Measurements from ENCODE around the gene U2AF1L4.
A peak's percentile ranks its signal among the peaks of the same experiment; 100 is the strongest.

The U2AF1L4 gene

GRCh38 chr19:35710784-35711723 lies 34.2 kb downstream of the U2AF1L4 start (continued):
- no peak for TF ChIP-seq ZNF280D (tag by site-specific recombination; IDR thresholded peaks at IDR 0.05)
- TF ChIP-seq ZNF571 (tag by site-specific recombination; IDR thresholded peaks at IDR 0.05), result no peak
- TF ChIP-seq SP2 (tag by site-specific recombination; IDR thresholded peaks at IDR 0.05), result no peak
- TF ChIP-seq ZNF596 (tag by site-specific recombination; IDR thresholded peaks at IDR 0.05), result no peak
- TF ChIP-seq RBAK (tag by site-specific recombination; IDR thresholded peaks at IDR 0.05), result no peak
- peak; percentile 74 for TF ChIP-seq PRDM1 (tag by site-specific recombination; IDR thresholded peaks at IDR 0.05)
- no peak for TF ChIP-seq HIC1 (tag by site-specific recombination; IDR thresholded peaks at IDR 0.05)
- TF ChIP-seq ZNF830 (tag by site-specific recombination; IDR thresholded peaks at IDR 0.05; ENCODE audit: low read depth), result no peak
- TF ChIP-seq ZNF138 (tag by site-specific recombination; IDR thresholded peaks at IDR 0.05; ENCODE audit: borderline replicate concordance), result no peak
- TF ChIP-seq ZNF843 (tag by site-specific recombination; IDR thresholded peaks at IDR 0.05), result no peak
- TF ChIP-seq ZNF354C (tag by site-specific recombination; IDR thresholded peaks at IDR 0.05; ENCODE audit: borderline replicate concordance, low read depth), result no peak
- no peak for TF ChIP-seq ZNF148 (tag by site-specific recombination; IDR thresholded peaks at IDR 0.05; ENCODE audit: borderline replicate concordance)
- no peak for TF ChIP-seq CTCF (tag by site-specific recombination; IDR thresholded peaks at IDR 0.05)
- TF ChIP-seq ZIC2 (tag by site-specific recombination; IDR thresholded peaks at IDR 0.05), result no peak
- TF ChIP-seq INSM2 (tag by site-specific recombination; IDR thresholded peaks at IDR 0.05), result no peak
- no peak for TF ChIP-seq YY1 (tag by site-specific recombination; IDR thresholded peaks at IDR 0.05)
- TF ChIP-seq BCL11B (tag by site-specific recombination; IDR thresholded peaks at IDR 0.05; ENCODE audit: low read depth), result no peak
- TF ChIP-seq ZNF140 (tag by site-specific recombination; IDR thresholded peaks at IDR 0.05), result no peak

All from HEK293 (cell line).